Measurements from ENCODE around the gene GALNT5.
A peak's percentile ranks its signal among the peaks of the same experiment; 100 is the strongest.
"Not testable (repeated sequence)": the region's sequence is repeated elsewhere in the genome, so short reads cannot be mapped to it uniquely, and the experiment has no call there.

The GALNT5 gene

GRCh38 chr2:157327200-157327599, 69.7 kb downstream of the GALNT5 start:
- DNase-seq (ENCODE audit: low read depth), result no peak

- DNase-seq (ENCODE audit: low read depth), result peak; percentile 75
Measured at GRCh38 chr2:157327621-157328500, 70.4 kb downstream of the GALNT5 start.

- no peak for DNase-seq (ENCODE audit: low read depth)
Measured at GRCh38 chr2:157329524-157329923, 72.0 kb downstream of the GALNT5 start.

GRCh38 chr2:157333304-157334047, 76.0 kb downstream of the GALNT5 start:
- DNase-seq (ENCODE audit: low read depth), result no peak

GRCh38 chr2:157334335-157334734, 76.8 kb downstream of the GALNT5 start:
- DNase-seq (ENCODE audit: low read depth), result no peak

GRCh38 chr2:157334797-157335196, 77.3 kb downstream of the GALNT5 start:
- DNase-seq (ENCODE audit: low read depth), result no peak

GRCh38 chr2:157336137-157337010, 78.9 kb downstream of the GALNT5 start:
- no peak for DNase-seq (ENCODE audit: low read depth)

GRCh38 chr2:157337978-157338377, 80.5 kb downstream of the GALNT5 start:
- no peak for DNase-seq (ENCODE audit: low read depth)

- no peak for DNase-seq (ENCODE audit: low read depth)
Measured at GRCh38 chr2:157339965-157340655, 82.6 kb downstream of the GALNT5 start.

- not testable (repeated sequence) for DNase-seq (ENCODE audit: low read depth)
Measured at GRCh38 chr2:157341381-157341780, 83.9 kb downstream of the GALNT5 start.

GRCh38 chr2:157345647-157346389, 88.3 kb downstream of the GALNT5 start:
- DNase-seq (ENCODE audit: low read depth), result no peak

GRCh38 chr2:157348291-157348921, 90.9 kb downstream of the GALNT5 start:
- no peak for DNase-seq (ENCODE audit: low read depth)

- no peak for DNase-seq (ENCODE audit: low read depth)
Measured at GRCh38 chr2:157349949-157350515, 92.5 kb downstream of the GALNT5 start.

GRCh38 chr2:157355618-157356017, 98.1 kb downstream of the GALNT5 start:
- DNase-seq (ENCODE audit: low read depth), result no peak

- DNase-seq (ENCODE audit: low read depth), result no peak
Measured at GRCh38 chr2:157359628-157360027, 102.1 kb downstream of the GALNT5 start.

- no peak for DNase-seq (ENCODE audit: low read depth)
Measured at GRCh38 chr2:157361526-157361925, 104.0 kb downstream of the GALNT5 start.

GRCh38 chr2:157362627-157363026, 105.1 kb downstream of the GALNT5 start:
- no peak for DNase-seq (ENCODE audit: low read depth)

- DNase-seq (ENCODE audit: low read depth), result no peak
Measured at GRCh38 chr2:157363612-157364101, 106.2 kb downstream of the GALNT5 start.
